Kidney (tissue), 14 donors: ENCODE measurements around the gene NBEAL2. TPM values are rescaled to one million over a fixed set of nuclear protein-coding genes. Genes with fewer than 3 reads are reported as not detected.

ENCODE experiments used
- DNase-seq, 5 donors: peaks; one replicate each; pipeline ENCODE4 v3.0.0-alpha.2; 2013 to 2020
- FAIRE-seq: peaks from 2 replicates; lab custom pipeline; 2012; peaks lifted over from hg19 to GRCh38; lab: Jason Lieb, UNC
- H3K27ac ChIP-seq, 2 donors: one replicate each; pipeline ENCODE4 v1.7.0; 2013; ENCODE audit warnings: low read depth in 2 of 2, low read length in 2 of 2, inconsistent platforms in 1 of 2
- H3K27me3 ChIP-seq: one replicate; pipeline ENCODE4 v1.7.1; 2013; ENCODE audit warnings: low read length, inconsistent platforms; ENCODE audit not compliant: control insufficient read depth, insufficient read depth
- H3K36me3 ChIP-seq, 3 donors: one replicate each; pipeline versions ENCODE4 v1.7.0 to v1.7.1; 2013; ENCODE audit warnings: low read length in 3 of 3, control low read depth in 1 of 3, inconsistent platforms in 1 of 3; ENCODE audit not compliant: insufficient read depth in 3 of 3, control insufficient read depth in 2 of 3
- H3K4me1 ChIP-seq, 3 donors: one replicate each; pipeline versions ENCODE4 v1.7.0 to v1.7.1; 2013; ENCODE audit warnings: low read length in 3 of 3, inconsistent platforms in 1 of 3, low read depth in 1 of 3; ENCODE audit not compliant: control insufficient read depth in 2 of 3, insufficient read depth in 2 of 3
- H3K4me3 ChIP-seq, 3 donors: one replicate each; pipeline versions ENCODE4 v1.7.0 to v1.8.1; 2013; ENCODE audit warnings: low read length in 3 of 3, control low read depth in 1 of 3, inconsistent platforms in 1 of 3
- H3K9ac ChIP-seq, 3 donors: one replicate each; pipeline versions ENCODE4 v1.7.0 to v1.7.1; 2013; ENCODE audit warnings: low read length in 3 of 3, control low read depth in 1 of 3, inconsistent platforms in 1 of 3
- H3K9me3 ChIP-seq, 3 donors: one replicate each; pipeline versions ENCODE4 v1.7.0 to v1.7.1; 2013; ENCODE audit warnings: low read length in 3 of 3, control low read depth in 1 of 3, inconsistent platforms in 1 of 3; ENCODE audit not compliant: control insufficient read depth in 2 of 3, insufficient read depth in 1 of 3
- CTCF ChIP-seq: IDR thresholded peaks from 3 replicates; pipeline ENCODE4 v1.5.1; 2012; ENCODE audit warnings: mild to moderate bottlenecking, moderate library complexity, borderline replicate concordance; ENCODE audit not compliant: insufficient read depth; ENCODE audit errors: extremely low read depth
- intact Hi-C: fragments of 100-400 bp; cut with DNase I; formaldehyde crosslinking; loops from one replicate; pipeline ENCODE4 v1.11.1; 2022
- polyA plus RNA-seq: library from polyadenylated mRNA; stranded (reverse); fragments of 350-450 nt; fragmentation: Illumina TruSeq; extraction: RNeasy Lipid Tissue Mini Kit (QIAGEN cat#74804); gene quantifications from one replicate; pipeline ENCODE4 v1.2.3, GENCODE V29; 2014; ENCODE audit warnings: low read depth, low replicate concordance; ENCODE audit not compliant: insufficient read depth
- total RNA-seq: library from RNA; stranded (reverse); fragmentation: NEBNext Ultra II Directional; extraction: Animal tissue kit (Norgen Biotek cat#: 25700); gene quantifications from one replicate; pipeline ENCODE4 v1.2.1, GENCODE V29; 2021
- donor health status: control.
- donor health status: control.
- donor health status: control.
- donor health status: control.
- donor health status: control.
- donor health status: DM: yes; HTN: yes; CAD: no.
- donor health status: Normal renal cell carcinoma (clear cell type).

NBEAL2 gene
- total and polyA plus RNA-seq, 2 donors from 2014 or later: 25.7 to 82.8 TPM

DNA sequence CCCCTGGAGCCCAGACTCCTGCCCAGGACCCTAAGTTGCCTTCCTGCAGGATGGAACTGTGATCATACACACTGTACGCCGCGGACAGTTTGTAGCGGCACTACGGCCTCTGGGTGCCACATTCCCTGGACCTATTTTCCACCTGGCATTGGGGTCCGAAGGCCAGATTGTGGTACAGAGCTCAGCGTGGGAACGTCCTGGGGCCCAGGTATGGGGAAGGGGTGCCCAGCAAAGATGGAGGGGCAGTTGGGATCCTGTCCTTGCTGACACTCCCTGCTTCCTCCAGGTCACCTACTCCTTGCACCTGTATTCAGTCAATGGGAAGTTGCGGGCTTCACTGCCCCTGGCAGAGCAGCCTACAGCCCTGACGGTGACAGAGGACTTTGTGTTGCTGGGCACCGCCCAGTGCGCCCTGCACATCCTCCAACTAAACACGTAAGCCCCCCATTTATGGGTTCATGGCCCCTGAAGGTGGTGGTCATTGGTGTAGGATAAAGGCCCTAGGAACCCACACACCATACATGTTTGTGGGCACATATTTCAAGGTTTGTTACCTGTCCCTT is 28.8 kb downstream of the NBEAL2 start:
- H3K27ac ChIP-seq: no peak overlapping the region
- H3K4me3 ChIP-seq: no peak overlapping the region
- DNase-seq (peak in 2 of 5 donors; percentile 61 to 66), FAIRE-seq (no peak)
- H3K9me3 ChIP-seq: no peaks in the 10 kb centered on the region
- peaks cover 0 to 6% (median 0%) of the 10 kb centered on the region in 3 donors for H3K4me1 ChIP-seq
- H3K9ac ChIP-seq: no peak overlapping the region
- no peaks in the 10 kb centered on the region for H3K27me3 ChIP-seq
- TF ChIP-seq CTCF: no peak
- intact Hi-C loops: no loop called here
- peaks cover 0 to 14% (median 10%) of the 10 kb centered on the region in 3 donors for H3K36me3 ChIP-seq

DNA sequence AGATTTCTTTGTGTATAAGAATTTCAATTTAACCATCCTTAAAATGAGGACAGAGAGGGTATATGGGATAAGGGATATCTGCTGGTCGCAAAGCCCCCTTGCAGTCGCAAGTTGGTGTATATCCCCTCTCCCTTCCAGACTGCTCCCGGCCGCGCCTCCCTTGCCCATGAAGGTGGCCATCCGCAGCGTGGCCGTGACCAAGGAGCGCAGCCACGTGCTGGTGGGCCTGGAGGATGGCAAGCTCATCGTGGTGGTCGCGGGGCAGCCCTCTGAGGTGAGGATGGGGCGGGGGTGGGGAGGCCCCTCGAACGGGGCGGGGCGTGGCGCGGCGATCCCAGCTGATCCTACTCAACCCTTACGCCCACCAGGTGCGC is 29.4 kb downstream of the NBEAL2 start:
- H3K4me1 ChIP-seq: peaks cover 0 to 6% (median 0%) of the 10 kb centered on the region in 3 donors
- H3K36me3 ChIP-seq: peaks cover 0 to 14% (median 9%) of the 10 kb centered on the region in 3 donors
- peak overlapping the region in 1 of 3 donors; percentile 46 for H3K9ac ChIP-seq
- intact Hi-C loops: no loop called here
- H3K4me3 ChIP-seq: peak overlapping the region; percentile 20 to 73 (median 26)
- no peak overlapping the region for H3K27ac ChIP-seq
- DNase-seq (no peak), FAIRE-seq (no peak)
- H3K9me3 ChIP-seq: no peaks in the 10 kb centered on the region
- no peak for TF ChIP-seq CTCF
- H3K27me3 ChIP-seq: no peaks in the 10 kb centered on the region

GRCh38 chr3:47009225-47010110 is 30.0 kb downstream of the NBEAL2 start:
- peak overlapping the region; percentile 53 to 73 (median 60) for H3K4me3 ChIP-seq
- no peak for TF ChIP-seq CTCF
- peak overlapping the region in 2 of 3 donors; percentile 43 to 79 for H3K9ac ChIP-seq
- H3K4me1 ChIP-seq: peaks cover 0 to 6% (median 0%) of the 10 kb centered on the region in 3 donors
- H3K27me3 ChIP-seq: no peaks in the 10 kb centered on the region
- H3K27ac ChIP-seq: peak overlapping the region; percentile 59 to 76
- DNase-seq (peak; percentile 96 to 98 (median 97)), FAIRE-seq (no peak)
- intact Hi-C loops: no loop called here
- peaks cover 0 to 14% (median 8%) of the 10 kb centered on the region in 3 donors for H3K36me3 ChIP-seq
- no peaks in the 10 kb centered on the region for H3K9me3 ChIP-seq
